AG10803 (cell line): ENCODE data around the gene ZNF407.
"Not testable (repeated sequence)": the region's sequence is repeated elsewhere in the genome, so short reads cannot be mapped to it uniquely, and the experiment has no call there.

Experiments used
- DNase-seq: peaks from one replicate; pipeline ENCODE4 v3.0.0; 2010; ENCODE audit warnings: low read depth
- H3K4me3 ChIP-seq: 2 replicates; pipeline ENCODE4 v1.5.1; 2011; ENCODE audit warnings: mild to moderate bottlenecking, low read length, control low read depth
- CTCF ChIP-seq: conservative IDR thresholded peaks from 2 replicates; pipeline ENCODE4 v1.5.1; 2011; ENCODE audit warnings: mild to moderate bottlenecking, low read length, control low read depth, inconsistent platforms

The ZNF407 gene

DNA sequence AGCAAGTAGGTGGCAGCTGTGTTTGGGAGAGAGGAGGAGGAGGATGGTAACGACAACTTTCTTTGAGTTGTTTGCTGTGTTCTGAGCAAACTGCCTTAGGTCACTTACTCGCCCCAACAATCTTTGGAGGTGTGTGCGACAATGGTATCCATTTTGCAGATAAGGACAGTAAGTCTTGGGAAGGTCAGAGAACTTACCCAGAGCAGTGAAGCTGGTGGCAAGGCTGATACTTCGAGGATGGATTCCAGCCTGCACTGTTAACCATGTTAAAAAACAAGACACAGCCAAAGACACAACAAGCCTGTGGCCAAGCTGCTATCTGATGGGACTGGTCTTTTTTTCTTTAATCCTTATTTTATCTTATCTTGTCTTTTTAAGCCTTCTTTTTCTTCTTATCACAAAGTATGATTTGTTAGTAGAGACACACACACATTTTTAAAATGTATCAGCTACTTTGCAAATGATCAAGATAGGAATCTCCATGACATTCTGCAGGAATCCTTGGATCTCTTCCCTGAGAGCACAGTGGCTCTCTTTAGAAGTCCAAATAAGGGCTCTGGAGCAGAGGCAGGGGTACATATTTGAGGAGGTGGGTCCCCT lies 35.4 kb upstream of the ZNF407 start:
- H3K4me3 ChIP-seq, result no peak overlapping the region
- no peak for DNase-seq
- no peak for TF ChIP-seq CTCF

DNA sequence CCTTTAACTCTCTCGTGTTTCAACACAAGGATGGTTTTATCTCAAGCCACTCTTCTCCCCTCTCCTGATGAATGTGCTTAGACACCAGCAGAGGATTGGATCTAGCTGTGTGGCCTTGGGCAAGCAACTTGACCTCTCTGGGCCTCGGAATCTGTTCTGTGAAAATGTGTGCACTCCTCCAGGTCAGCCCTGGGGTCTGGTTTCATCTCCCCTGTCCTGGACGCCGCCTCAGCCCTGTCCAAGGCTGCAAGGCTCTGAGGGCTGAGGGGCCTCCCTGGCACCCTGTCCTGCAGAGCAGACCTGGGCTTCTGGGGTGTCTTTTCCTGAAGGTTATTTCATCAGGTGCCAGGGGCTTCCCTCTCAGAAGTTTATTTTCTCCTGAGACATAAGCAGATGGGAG lies 34.9 kb upstream of the ZNF407 start:
- DNase-seq, result no peak
- no peak for TF ChIP-seq CTCF
- H3K4me3 ChIP-seq, result no peak overlapping the region

DNA sequence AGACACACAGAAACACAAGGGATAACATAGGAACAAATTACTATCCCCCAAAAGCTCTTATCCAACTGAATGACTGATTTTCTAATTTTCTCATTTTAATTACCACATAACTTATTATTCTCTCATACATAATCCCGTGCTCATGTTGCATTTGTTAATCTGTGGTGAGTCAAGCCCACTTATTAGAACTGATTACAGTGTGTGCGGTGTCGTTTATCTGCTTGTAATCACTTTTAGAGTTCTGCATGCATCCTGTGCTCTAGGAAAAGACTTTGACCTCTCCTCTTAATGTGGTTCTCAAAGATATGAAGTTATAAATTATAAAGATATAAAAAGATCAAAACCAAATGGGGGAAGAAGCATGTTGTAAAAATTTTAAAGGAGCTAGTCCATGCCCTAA lies 33.7 kb upstream of the ZNF407 start:
- no peak for DNase-seq
- H3K4me3 ChIP-seq, result no peak overlapping the region
- no peak for TF ChIP-seq CTCF

DNA sequence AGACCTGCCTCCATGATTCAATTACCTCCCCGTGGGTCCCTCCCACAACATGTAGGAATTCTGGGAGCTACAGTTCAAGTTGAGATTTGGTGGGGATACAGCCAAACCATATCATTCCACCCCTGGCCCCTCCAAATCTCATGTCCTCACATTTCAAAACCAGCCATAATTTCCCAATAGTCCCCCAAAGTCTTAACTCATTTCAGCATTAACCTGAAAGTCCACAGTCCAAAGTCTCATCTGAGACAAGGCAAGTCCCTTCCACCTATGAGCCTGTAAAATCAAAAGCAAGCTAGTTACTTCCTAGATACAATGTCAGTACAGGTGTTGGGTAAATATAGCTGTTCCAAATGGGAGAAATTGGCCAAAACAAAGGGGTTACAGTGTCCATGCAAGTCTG lies 32.5 kb upstream of the ZNF407 start:
- not testable (repeated sequence) for DNase-seq, H3K4me3 ChIP-seq

DNA sequence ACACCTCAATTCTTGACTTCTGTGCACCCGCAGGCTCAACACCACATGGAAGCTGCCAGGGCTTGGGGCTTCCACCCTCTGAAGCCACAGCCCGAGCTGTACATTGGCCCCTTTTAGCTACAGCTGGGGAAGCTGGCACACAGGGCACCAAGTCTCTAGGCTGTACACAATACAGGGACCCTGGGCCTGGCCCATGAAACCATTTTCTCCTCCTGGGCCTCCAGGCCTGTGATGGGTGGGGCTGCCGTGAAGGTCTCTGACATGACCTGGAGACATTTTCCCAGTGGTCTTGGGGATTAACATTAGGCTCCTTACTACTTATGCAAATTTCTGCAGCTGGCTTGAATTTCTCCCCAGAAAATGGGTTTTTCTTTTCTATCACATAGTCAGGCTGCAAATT lies 31.7 kb upstream of the ZNF407 start:
- DNase-seq, H3K4me3 ChIP-seq: not testable (repeated sequence)

GRCh38 chr18:74567822-74568221 lies 29.8 kb upstream of the ZNF407 start:
- no peak overlapping the region for H3K4me3 ChIP-seq
- DNase-seq, result no peak
- no peak for TF ChIP-seq CTCF

DNA sequence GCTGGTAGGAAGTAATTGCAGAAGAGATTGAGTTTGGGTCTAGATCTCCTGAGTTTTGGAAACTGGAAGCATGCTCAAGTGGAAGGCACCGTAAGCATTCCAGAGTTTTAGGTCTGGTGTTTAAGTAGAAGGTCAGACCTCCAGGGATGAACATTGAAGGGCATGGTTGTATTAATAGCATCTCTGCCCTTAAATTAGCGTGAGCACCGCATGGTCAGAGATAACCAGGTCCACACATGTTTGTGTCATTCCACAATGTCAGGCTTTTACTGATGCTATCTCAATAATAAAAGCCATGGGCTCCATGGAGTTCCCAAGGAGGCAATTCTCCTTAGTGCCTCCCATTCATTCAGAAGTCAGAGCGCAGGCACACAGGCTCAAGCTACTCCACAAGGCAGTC lies 28.3 kb upstream of the ZNF407 start:
- no peak for DNase-seq
- TF ChIP-seq CTCF, result no peak
- no peak overlapping the region for H3K4me3 ChIP-seq

DNA sequence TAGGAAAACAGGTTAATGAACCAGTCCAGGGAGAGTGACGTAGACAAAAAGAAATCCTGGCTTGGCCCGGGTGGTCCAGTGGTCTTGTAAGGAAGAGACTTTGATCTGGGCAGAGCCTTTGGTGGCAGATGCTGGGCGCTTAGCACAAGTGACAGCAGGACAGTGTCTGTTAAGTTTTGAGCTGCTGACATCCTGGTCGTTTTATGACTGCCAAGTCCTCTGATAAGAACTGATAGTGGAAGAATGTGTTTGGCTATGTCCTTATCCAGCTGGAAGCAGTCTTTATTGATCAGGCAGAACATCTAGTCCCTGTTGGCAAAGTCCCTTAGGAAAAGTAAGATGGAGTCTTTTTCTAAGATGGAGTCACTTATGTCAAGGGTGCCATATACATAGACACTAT lies 27.4 kb upstream of the ZNF407 start:
- TF ChIP-seq CTCF, result no peak
- no peak for DNase-seq
- no peak overlapping the region for H3K4me3 ChIP-seq
